ENCODE data around the gene DDX56.
A peak's percentile ranks its signal among the peaks of the same experiment; 100 is the strongest.
"Not testable (repeated sequence)": the region's sequence is repeated elsewhere in the genome, so short reads cannot be mapped to it uniquely, and the experiment has no call there.

DDX56 gene

DNA sequence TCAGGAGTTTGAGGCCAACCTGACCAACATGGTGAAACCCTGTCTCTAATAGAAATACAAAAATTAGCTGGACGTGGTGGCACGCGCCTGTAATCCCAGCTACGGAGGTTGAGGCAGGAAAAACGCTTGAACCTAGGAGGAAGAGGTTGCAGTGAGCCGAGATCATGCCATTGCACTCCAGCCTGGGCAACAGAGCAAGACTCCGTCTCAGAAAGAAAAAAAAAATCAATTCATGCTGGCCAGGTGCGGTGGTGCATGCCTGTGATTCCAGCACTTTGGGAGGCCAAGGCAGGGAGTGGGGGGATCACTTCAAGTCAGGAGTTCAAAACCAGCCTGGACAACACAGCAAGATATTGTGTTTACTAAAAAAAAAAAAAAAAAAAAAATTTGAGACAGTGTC lies 23.5 kb upstream of the DDX56 start:
- not testable (repeated sequence) for DNase-seq (ENCODE audit: low spot score)

DNA sequence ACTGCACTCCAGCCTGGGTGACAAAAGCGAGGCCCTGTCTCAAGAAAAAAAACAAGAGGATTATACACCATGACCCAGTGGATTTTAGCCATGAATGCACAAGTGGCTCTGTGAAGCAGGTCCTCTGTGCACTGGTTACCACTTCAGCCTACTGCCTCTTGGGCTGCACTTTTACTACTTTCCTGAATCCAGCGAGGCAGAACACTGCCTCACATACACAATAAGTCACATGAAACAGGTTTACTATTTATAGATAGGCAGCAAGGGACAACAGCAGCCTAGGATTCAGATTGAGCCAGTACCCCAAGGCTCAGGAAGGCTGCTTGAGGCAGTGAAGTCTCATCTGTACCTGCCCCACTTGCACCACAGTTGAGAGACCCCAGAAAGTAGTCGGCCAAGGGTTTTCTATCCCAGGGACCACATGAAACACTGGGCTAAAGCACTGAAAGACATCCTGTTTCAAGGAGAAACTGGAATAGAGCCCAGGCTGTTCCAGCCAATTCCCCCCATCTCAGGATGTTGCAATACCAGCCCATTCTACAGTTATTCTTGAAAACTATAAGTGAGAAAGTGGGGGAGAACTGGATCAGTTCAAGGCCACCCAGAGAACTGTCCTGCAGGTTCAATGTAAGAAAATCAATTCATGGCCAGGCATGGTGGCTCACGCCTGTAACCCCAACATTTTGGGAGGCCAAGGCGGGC lies 22.4 kb upstream of the DDX56 start:
- DNase-seq (ENCODE audit: low spot score): no peak

DNA sequence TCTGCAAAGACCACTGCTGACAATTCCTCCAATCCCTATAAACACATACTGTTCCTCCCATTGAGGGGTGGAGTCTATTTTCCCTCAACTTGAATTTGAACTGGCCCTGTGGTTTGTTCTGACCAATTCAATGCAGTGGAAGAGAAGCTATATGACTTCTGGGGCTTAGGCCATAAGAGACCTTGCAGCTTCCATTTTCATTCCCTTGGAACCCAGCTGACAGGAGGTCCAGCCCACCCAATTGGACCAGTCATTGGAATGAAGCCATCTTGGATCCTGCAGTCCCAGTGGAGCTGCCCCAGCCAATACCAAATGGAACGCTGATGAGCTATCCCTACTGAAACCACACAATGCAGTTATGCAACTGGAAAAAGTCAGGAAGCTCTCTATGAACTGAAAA lies 17.2 kb upstream of the DDX56 start:
- no peak for DNase-seq (ENCODE audit: low spot score)

DNA sequence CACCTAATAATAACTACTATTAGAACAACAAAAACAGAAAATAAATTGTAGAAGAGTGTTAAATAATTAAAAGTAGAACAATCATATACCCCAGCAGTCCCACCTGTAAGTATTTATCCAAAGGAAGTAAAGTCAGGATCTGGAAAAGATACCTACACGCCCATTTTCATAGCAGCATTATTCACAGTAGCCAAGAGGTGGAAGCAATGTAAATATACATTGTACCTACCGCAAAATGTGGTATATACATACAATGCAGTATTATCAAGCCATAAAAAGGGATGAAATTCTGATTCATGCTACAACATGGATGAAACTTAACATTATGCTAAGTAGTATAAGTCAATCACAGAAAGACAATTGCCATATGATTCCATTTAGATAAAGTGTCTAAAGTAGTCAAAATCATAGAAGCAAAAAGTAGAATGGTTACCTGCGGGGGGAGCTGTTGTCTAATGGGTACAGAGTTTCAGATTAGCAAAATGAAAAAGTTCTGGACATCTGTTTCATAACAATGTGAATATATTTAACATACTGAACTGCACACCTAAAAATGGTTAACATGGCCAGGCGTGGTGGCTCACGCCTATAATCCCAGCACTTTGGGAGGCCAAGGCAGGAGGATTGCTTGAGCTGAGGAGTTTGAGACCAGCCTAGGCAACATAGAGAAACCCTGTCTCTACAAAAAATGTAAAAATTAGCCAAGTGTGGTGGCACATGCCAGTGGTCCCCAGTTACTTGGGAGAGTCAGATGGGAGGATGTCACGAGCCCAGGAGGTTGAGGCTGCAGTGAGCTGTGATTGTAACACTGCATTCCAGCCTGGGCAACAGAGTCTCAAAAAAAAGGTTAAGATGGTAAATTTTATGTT lies 14.4 kb upstream of the DDX56 start:
- DNase-seq (ENCODE audit: low spot score): no peak

DNA sequence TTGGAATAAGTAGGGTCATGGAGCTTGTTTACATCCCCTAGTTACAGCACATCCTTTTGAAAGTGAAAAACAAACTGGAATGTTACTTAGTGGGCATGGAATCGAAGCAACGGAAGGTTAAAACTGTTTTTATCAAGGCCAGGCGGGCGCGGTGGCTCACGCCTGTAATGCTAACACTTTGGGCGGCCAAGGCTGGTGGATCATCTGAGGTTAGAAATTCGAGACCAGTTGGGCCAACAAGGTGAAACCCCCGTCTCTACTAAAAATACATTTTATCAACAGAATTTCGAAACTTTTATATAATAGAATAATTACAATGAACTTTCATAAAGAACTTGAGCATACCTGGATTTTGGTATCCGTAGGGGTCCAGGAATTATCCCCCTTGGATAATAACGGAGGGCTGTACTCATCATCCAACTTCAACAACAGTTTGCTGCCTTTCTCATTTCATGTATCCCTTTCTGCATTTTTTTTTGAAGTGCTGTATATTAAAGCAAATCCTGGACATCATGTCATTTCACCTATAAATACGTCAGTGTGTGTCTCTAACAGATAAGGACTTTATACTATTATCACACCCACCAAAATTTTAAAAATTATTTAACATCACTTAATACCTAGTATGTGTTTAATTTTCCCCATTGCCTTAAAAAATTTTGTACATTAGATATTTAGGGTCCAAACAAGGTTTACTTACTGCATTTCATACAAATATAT lies 9.6 kb upstream of the DDX56 start:
- DNase-seq (ENCODE audit: low spot score): no peak

DNA sequence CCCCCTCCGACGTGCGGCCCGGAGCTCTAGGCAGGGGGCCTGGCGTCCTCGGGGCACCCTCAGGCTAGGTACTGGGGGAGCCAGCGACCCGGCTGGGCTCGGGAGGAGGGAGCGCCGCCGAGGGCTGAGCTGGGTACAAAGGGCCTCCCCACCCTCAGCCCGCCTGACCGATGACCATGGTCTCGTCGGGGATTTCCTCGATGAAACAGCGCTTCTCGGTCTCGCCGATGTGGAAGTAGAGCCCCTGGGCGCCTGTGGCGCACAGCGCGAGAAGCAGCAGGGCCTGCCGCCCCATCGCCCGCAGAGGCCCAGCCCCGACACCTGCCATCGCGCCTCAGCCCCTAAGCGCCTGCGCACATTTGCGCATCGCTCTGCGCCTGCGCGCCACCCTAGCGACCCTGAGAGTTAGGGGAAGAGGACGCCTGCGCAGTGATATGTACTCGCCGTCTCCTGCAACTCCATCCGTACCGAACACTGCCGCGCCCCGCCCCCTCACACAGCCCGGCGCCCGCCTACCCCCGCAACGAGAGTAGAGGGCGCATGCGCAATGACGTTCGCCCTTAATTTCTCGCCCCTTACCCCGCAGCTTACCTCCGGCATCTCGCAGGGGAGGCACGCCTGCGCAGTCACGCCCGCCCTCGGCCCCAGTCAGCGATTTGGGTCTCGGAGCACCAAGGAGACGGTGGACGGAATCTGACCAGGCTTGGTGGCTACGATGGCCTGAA lies 8.3 kb upstream of the DDX56 start, which contains the start of gene TMED4:
Gene TMED4 (minus strand): TSS at position 353 of the 725 bp plus-strand sequence. CDS start 25 bp downstream, at position 328.
- DNase-seq (ENCODE audit: low spot score): peak; percentile 100

DNA sequence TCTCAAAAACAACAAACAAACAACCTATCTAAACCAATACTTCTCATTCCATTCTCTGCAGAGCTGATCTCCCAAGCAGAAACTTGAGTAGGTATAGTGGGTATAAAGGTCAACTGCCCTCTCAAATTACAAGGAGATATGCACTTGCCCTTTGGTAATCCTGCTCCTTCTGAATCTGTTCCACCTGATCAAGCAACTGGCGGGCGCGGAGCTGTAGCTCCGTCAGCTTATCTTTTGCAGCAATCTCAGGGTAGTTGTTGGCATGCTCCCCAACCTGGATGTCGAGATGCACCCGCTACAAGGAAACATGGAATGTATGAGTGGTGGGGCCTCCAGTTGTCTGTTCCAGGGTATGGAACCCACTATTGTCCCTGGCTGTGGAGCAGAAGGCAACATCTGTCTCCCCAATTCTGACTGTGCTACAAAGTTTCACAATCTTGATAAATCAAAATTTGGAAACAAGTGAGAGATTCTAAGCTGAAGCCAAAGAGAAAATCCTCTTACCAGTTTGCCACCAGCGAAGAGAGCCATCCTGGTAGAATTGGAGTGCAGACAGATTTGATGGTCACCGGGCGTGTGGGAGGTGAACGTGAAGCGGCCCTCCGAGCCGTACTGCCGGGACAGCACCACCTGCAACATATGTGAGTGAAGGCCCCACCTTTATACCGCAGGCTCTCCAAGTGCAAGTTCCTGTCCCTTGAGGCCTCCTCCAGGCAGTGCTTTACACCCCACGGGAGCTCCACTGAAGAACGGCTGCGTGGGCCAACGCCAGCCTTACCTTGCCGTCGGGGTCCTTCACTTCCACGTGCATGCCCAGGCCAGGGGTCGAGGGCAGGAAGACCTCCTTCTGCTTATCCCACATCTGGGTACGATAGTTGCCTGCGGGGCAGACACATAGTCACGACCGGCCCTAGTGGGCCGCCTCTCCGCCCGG lies 7.5 kb upstream of the DDX56 start:
- DNase-seq (ENCODE audit: low spot score): no peak

DNA sequence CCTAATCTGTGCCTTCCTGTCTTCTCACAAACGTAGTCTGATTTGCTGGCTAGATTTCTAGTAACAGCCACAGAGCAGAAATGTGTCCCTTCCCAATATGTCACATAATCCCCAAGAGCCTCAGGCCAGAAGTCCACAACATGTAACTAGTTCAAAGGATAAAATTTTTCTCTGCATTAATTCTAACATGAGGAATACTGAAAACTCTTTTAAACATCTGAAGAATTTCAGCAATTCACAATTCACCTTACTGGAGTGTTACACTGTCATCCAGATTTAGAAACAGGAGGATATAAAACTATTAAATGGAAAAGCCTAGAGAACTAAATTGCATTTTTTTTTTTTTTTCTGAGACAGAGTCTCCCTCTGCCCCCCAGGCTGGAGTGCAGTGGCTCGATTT lies 2.5 kb upstream of the DDX56 start:
- DNase-seq (ENCODE audit: low spot score): no peak

DNA sequence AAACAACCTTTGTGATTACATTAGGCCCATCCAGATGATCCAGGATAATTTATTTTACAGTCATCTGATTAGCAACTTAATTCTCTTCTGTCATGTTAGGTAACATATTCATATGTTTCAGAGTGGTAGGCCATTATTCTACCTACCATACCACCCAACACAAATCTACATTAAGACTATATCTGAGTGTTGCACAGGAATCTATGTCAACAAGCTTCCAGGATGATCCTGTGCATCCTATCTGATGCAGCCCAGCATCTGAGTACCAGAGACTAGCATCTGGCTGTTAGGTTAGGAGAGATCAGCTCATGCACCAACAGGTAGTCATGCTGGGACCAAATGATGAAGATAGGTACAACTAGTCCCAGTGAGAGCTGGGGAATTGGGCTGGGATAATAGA lies 1.3 kb upstream of the DDX56 start:
- no peak for DNase-seq (ENCODE audit: low spot score)

DNA sequence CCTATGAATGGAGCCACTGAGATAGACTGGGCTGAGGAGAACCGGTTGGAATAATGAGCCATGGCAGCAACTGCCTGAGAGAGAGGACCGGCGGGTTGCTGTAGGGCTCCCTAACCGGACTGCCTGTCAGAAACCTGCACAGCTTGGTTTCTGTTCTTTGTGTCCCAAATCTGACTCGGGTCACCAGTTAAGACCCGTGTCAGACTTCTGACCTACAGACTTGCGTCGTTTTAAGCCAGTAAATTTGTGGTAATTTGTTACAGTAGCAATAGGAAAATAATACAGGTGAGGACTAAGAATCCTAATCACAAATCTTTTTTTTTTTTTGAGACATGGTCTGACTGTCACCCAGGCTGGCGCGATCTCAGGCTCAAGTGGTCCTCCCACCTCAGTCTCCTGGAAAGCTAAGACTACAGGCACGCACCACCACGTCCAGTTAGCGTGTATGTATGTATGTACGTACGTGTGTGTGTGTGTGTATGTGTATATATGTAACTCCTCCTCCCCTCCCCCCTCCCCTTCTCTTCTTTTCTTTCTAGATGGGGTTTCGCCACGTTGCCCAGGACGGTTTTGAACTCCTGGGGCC lies 672 bp upstream of the DDX56 start:
- no peak for DNase-seq (ENCODE audit: low spot score)

DNA sequence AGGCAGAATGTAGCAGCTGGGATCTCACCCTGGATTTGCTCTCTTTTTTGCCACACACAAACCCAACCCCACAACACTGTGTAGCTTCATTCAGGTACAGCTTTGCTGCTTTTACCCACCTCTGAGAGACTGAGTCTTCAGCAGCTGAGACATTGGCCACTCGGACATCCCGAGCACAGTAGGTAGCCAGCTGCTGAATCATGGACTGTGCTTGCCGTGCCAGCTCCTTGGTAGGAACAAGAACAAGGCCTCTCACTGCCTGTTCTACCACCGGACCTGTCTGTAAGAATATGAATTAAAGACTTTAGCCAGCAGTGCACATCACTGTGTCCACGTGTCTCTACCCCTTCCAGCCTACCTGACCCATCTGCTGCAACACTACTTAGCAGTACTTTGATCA lies 937 bp downstream of the DDX56 start:
- DNase-seq (ENCODE audit: low spot score): no peak

DNA sequence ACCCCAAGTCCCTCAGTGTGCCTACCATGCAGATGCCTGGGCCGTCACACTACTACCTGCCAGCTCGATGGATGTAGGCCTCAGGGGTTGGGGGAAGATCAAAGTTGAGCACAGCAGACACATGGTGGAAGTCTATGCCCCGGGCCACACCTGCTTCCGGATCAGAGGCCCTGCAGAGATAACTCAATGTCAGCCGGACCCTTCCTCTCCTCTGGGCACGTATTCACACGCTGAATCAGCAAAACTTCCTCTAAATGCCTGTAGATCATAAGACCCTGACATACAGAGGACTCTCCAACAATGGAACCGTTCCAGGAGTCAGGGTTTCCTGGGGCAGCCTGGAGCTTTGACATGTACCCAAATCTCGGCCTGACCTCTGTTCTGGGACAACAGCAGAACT lies 3.7 kb downstream of the DDX56 start:
- DNase-seq (ENCODE audit: low spot score): no peak

DNA sequence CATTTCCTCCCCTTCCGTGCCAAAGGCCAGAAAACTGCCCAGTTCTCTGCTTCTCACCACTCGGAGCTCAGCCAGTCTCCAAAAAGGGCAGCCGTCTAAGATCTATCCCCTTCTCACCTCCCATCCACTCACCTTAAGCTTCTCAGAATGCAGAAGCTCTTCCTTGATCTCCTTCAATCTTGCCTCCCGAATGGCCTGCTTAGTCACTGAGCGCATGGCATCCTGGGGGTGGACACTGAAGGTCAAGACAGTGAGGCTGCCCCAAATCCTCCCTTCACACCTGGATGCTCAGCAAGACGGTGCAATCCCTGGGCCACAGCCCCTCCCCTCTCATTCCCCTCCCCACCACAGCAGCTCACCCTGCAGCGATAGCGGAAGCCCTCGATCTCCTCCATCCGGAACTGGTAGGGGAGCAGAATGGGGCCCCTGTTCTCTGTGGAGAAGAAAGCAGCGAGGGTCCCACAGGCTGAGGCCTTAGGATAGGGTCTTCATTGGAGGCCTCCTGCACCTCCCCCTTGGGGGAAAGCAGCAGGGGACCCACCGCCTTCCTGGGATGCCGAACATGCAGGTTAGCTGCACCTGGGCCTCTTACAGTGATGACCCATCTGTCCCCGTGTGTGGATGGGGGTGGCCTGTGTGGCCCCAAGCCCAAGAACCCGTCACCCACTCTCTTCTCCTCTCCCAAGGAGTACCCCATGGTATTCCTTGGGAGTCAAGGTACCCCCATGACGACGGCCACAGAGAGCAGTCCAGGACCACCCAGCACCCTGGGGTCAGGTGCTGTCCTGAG lies 4.7 kb downstream of the DDX56 start:
- DNase-seq (ENCODE audit: low spot score): no peak

DNA sequence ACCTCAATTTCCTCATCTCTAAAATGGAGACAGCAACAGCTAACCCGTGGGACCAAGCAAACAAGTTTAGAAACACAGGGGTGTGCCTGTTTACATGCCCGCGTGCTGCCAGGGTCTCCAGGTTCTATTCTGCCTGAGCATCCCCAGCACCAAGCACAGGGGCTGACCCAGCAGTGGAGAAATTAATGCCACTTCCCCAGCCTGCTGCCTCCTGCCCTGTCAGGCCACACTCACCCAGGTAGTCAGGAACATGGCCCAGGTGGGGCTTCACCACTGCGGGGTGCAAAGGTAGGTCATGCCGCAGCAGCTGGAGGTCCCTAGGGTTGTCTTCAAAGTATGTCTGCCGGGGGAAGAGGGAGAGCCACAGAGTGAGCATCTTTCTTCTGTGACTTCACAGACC lies 5.8 kb downstream of the DDX56 start:
- DNase-seq (ENCODE audit: low spot score): no peak

DNA sequence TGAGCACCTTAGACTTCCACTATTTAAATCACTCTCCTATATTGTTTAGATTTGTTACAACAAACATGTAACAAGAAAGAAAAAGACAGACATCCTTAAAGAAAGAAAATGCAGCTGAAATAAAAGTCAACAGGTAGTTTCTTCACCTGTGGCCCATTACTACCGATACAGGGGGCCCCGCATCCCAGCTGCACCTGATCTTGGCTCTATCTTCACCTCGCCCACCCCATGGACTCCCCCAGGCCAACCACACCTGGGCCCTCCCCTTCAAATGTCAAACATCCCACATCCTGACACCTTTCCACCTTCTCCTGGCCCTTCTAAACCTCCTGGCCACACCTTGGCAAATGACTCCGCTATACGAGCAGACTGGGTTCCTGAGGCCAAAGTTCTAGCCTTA lies 7.0 kb downstream of the DDX56 start:
- DNase-seq (ENCODE audit: low spot score): no peak

DNA sequence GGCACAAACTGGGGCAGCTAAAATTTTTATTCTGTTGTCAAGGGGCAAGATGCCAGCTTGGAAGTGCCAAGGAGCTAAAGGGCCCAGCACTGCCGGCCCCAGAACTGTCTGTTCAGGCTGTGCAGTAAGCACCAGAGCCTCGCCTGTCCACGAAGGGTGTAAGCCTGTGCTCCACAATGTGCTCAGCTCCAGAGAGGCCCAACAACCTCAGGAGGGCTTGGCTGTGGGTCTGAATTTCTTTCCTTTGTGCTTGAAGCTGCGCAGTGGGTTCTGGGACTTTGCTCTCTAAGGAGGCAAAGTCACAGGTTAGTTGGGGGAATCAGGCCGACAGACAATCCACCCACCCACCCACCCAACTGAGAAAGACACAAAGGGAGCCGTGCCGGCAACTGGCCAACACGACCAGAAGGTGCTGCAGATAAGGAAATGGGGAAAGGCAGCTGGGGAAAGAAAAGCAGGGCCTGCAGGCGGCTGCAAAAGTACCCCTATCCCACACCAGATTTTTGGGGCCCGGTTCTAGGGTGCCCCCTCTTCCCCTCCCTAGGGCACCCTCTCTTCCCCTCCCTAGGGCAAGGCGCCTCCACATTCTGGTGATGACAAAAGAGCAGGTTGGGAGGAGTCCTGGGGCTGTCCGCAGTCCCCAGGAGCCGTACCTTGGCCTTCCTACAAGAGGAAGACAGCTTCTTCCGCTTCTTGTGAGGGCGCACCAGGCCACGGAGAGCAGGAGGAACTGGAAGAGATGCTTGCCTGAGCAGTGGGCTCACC lies 7.7 kb downstream of the DDX56 start:
- DNase-seq (ENCODE audit: low spot score): no peak

DNA sequence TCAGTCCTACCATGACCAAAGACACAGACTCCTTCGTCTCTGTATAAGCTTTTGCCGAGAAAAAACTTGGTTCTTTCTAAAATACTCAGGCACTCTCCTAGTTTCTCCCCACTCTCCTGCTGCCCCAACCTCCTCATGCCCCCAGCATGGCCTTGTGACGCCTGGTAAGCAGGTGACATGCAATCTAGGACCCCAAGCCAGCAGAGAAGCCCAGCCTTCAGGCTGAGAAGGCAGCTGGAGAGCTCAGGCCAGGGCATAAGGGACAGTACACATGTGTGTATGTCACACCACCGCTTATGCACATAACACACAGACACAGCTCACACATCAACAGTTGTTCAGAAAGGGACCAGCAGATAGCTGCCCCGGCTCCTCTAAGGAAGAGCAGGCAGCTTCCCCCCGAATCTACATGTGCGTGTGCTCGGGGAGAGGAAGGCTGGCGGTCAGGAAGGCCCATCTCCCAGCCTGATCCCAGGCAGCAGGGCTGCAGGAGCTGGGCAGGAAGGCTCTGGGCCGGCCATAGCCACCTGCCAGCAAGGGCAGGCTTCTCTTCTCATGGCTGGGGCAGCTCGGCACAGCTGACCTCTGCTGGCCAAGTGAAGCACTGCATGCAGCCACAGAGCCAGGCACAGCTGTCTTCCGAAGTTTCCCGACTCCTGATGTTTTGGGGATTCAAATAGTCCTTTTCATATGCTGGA lies 8.5 kb downstream of the DDX56 start:
- peak; percentile 78 for DNase-seq (ENCODE audit: low spot score)

DNA sequence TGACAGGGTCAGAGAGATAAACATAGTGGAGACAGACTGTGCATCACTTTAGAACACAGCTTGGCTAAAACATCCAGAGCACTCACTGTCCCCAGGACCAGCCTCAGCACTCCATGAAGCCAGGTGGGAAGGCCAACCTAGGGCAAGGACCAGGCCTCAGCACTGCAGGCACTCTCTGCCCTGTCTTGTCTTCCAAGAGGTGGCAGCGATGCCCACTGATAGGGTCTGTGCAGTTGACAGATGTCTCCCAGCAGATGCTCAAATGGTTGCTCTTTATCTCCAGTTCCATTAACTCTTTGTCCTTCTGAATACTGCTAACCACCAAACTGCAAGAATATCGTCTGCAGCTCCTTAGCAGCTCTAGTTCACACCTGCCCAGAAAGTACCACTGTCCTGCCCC lies 9.1 kb downstream of the DDX56 start:
- no peak for DNase-seq (ENCODE audit: low spot score)
